NT2/D1 (cell line): ENCODE measurements around the gene MPL.

ENCODE experiments used
- YY1 ChIP-seq: IDR thresholded peaks from 2 replicates; pipeline ENCODE4 v1.6.1; 2011; ENCODE audit not compliant: insufficient read length, insufficient read depth
- ZNF274 ChIP-seq: IDR thresholded peaks from 2 replicates; pipeline ENCODE4 v1.6.1; 2011; ENCODE audit warnings: mild to moderate bottlenecking, low read depth, low read length

GRCh38 chr1:43360616-43361015 is 23.0 kb downstream of the MPL start:
- TF ChIP-seq YY1, result no peak
- TF ChIP-seq ZNF274, result no peak
